ENCODE results near the gene EXOC4. TPM values are rescaled to one million over a fixed set of nuclear protein-coding genes. Genes with fewer than 3 reads are reported as not detected.

EXOC4 gene
- total RNA-seq, 2 donors from 2014 or later = 106 to 115 TPM

DNA sequence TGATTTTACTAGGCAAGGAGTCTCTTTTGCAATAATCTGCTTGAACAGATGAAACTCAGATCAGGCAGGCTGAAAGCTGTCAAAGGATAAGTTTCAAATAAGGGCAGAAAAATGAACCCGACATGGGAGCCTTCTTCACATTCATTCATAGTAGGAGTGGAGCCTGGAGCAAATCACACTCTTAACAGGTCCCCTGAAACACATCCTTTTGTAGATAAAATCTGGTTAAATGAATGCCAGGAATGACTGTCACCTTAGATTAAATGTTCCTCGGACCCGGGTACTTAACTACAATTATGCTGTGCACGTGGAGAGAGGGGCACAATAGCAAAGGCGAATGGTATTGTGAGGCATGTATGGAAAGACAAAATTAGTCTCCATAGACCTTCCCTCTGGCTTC lies 529.6 kb downstream of the EXOC4 start:
- TF ChIP-seq CTCF (conservative IDR thresholded peaks at IDR 0.05) = no peak
- Histone ChIP-seq H3K36me3 (ENCODE audit: control insufficient read depth, insufficient read depth, low read length) (no peaks in the 10 kb centered on the region), H3K27ac (ENCODE audit: low read depth, low read length) (no peak overlapping the region), H3K4me3 (ENCODE audit: low read length) (no peak overlapping the region), H3K27me3 (ENCODE audit: control insufficient read depth, insufficient read depth, low read length, poor library complexity, severe bottlenecking) (no peaks in the 10 kb centered on the region), H3K9ac (ENCODE audit: extremely low read depth, low read length, poor library complexity, severe bottlenecking) (no peak overlapping the region), H3K4me1 (ENCODE audit: control insufficient read depth, insufficient read depth, low read length) (no peaks in the 10 kb centered on the region), H3K9me3 (ENCODE audit: control insufficient read depth, low read length) (peaks cover 13% of the 10 kb centered on the region)
- Mint-ChIP-seq H3K9me3 (peaks cover 6% of the 10 kb centered on the region), H3K27me3 (ENCODE audit: insufficient read depth) (no peaks in the 10 kb centered on the region), H3K27ac (no peak overlapping the region), H3K36me3 (ENCODE audit: low read depth) (peaks cover 15% of the 10 kb centered on the region), H3K4me3 (no peak overlapping the region), H3K4me1 (no peaks in the 10 kb centered on the region)
- 97 to 100% methylated on average over 3 to 5 of the region's 5 CpGs for WGBS, 2 experiments (ENCODE audit: insufficient coverage in 1 of 2, insufficient read length in 1 of 2)
- DNase-seq = no peak

- Histone ChIP-seq H3K27ac (ENCODE audit: low read depth, low read length) (no peak overlapping the region), H3K4me1 (ENCODE audit: control insufficient read depth, insufficient read depth, low read length) (no peaks in the 10 kb centered on the region), H3K27me3 (ENCODE audit: control insufficient read depth, insufficient read depth, low read length, poor library complexity, severe bottlenecking) (no peaks in the 10 kb centered on the region), H3K36me3 (ENCODE audit: control insufficient read depth, insufficient read depth, low read length) (no peaks in the 10 kb centered on the region), H3K9me3 (ENCODE audit: control insufficient read depth, low read length) (peaks cover 13% of the 10 kb centered on the region), H3K4me3 (ENCODE audit: low read length) (no peak overlapping the region), H3K9ac (ENCODE audit: extremely low read depth, low read length, poor library complexity, severe bottlenecking) (no peak overlapping the region)
- no peak overlapping the region for H3K27ac Mint-ChIP-seq
- whole genome bisulfite sequencing, 2 experiments (ENCODE audit: insufficient coverage in 1 of 2, insufficient read length in 1 of 2) = 87 to 100% methylated on average over 1 to 2 of the region's 2 CpGs
- H3K36me3 Mint-ChIP-seq (ENCODE audit: low read depth) = peaks cover 11% of the 10 kb centered on the region
- no peaks in the 10 kb centered on the region for H3K27me3 Mint-ChIP-seq (ENCODE audit: insufficient read depth)
- H3K4me1 Mint-ChIP-seq = no peaks in the 10 kb centered on the region
- TF ChIP-seq CTCF (conservative IDR thresholded peaks at IDR 0.05) = no peak
- peaks cover 6% of the 10 kb centered on the region for H3K9me3 Mint-ChIP-seq
- H3K4me3 Mint-ChIP-seq = no peak overlapping the region
- DNase-seq = no peak
These were observed 530.4 kb downstream of the EXOC4 start for GRCh38 chr7:133783276-133783675.

- H3K27me3 Mint-ChIP-seq (ENCODE audit: insufficient read depth) = no peaks in the 10 kb centered on the region
- WGBS, 2 experiments (ENCODE audit: insufficient coverage in 1 of 2, insufficient read length in 1 of 2) = 94% methylated on average over 3 to 4 of the region's 4 CpGs
- no peak for DNase-seq
- no peaks in the 10 kb centered on the region for H3K27me3 ChIP-seq (ENCODE audit: control insufficient read depth, insufficient read depth, low read length, poor library complexity, severe bottlenecking)
- peaks cover 2% of the 10 kb centered on the region for H3K9me3 Mint-ChIP-seq
- H3K27ac ChIP-seq (ENCODE audit: low read depth, low read length) = no peak overlapping the region
- H3K9ac ChIP-seq (ENCODE audit: extremely low read depth, low read length, poor library complexity, severe bottlenecking) = no peak overlapping the region
- no peak overlapping the region for H3K27ac Mint-ChIP-seq
- H3K4me1 ChIP-seq (ENCODE audit: control insufficient read depth, insufficient read depth, low read length) = no peaks in the 10 kb centered on the region
- no peak overlapping the region for H3K4me3 ChIP-seq (ENCODE audit: low read length)
- TF ChIP-seq CTCF (conservative IDR thresholded peaks at IDR 0.05) = no peak
- H3K4me1 Mint-ChIP-seq = no peaks in the 10 kb centered on the region
- H3K36me3 ChIP-seq (ENCODE audit: control insufficient read depth, insufficient read depth, low read length) = no peaks in the 10 kb centered on the region
- no peak overlapping the region for H3K4me3 Mint-ChIP-seq
- peaks cover 3% of the 10 kb centered on the region for H3K9me3 ChIP-seq (ENCODE audit: control insufficient read depth, low read length)
- H3K36me3 Mint-ChIP-seq (ENCODE audit: low read depth) = peaks cover 6% of the 10 kb centered on the region
These were observed 531.7 kb downstream of the EXOC4 start for GRCh38 chr7:133784486-133785001.
